Fibroblast of lung (primary cell): ENCODE measurements around the gene RIPOR2. TPM values are rescaled to one million over a fixed set of nuclear protein-coding genes. Genes with fewer than 3 reads are reported as not detected.
A peak's percentile ranks its signal among the peaks of the same experiment; 100 is the strongest.

Source experiments
- DNase-seq, 2 donors: peaks; one replicate each; pipeline versions ENCODE4 v3.0.0 to v3.0.0-alpha.2; 2010; ENCODE audit warnings: low read depth in 2 of 2
- H2AFZ ChIP-seq: 2 replicates; pipeline ENCODE4 v1.5.1; 2012; ENCODE audit warnings: low read length, control low read depth, inconsistent platforms
- H3K27ac ChIP-seq: 2 replicates; pipeline ENCODE4 v1.5.1; 2011; ENCODE audit warnings: low read length, control low read depth; ENCODE audit not compliant: insufficient read depth
- H3K27me3 ChIP-seq: 2 replicates; pipeline ENCODE4 v1.5.1; 2011; ENCODE audit warnings: mild to moderate bottlenecking, low read length; ENCODE audit not compliant: control insufficient read depth, insufficient read depth
- H3K36me3 ChIP-seq: 2 replicates; pipeline ENCODE4 v1.5.1; 2011; ENCODE audit warnings: low read length; ENCODE audit not compliant: control insufficient read depth, insufficient read depth
- H3K4me1 ChIP-seq: 2 replicates; pipeline ENCODE4 v1.5.1; 2011; ENCODE audit warnings: low read length; ENCODE audit not compliant: control insufficient read depth, insufficient read depth; ENCODE audit errors: extremely low read depth
- H3K4me2 ChIP-seq: 2 replicates; pipeline ENCODE4 v1.5.1; 2011; ENCODE audit warnings: low read length, control low read depth; ENCODE audit not compliant: insufficient read depth; ENCODE audit errors: extremely low read depth
- H3K4me3 ChIP-seq, 4 experiments: fragments of 200-600 bp in 1 of 4; sonication (generic) in 1 of 4; replicated peaks in 1 of 4; 2 replicates each; pipeline ENCODE4 v1.5.1; 2011 to 2016; ENCODE audit warnings: low read length in 4 of 4, low read depth in 3 of 4, mild to moderate bottlenecking in 3 of 4, control low read depth in 2 of 4, inconsistent platforms in 1 of 4, mixed read lengths in 1 of 4; ENCODE audit not compliant: insufficient read depth in 1 of 4; ENCODE audit errors: control extremely low read depth in 1 of 4
- H3K79me2 ChIP-seq: 2 replicates; pipeline ENCODE4 v1.5.1; 2012; ENCODE audit warnings: mild to moderate bottlenecking, low read length, inconsistent platforms; ENCODE audit not compliant: control insufficient read depth, insufficient read depth
- H3K9ac ChIP-seq: 2 replicates; pipeline ENCODE4 v1.5.1; 2011; ENCODE audit warnings: mild to moderate bottlenecking, low read length, control low read depth; ENCODE audit not compliant: insufficient read depth
- H3K9me3 ChIP-seq: 2 replicates; pipeline ENCODE4 v1.5.1; 2012; ENCODE audit warnings: low read depth, low read length; ENCODE audit not compliant: control insufficient read depth, insufficient read depth
- H4K20me1 ChIP-seq: 2 replicates; pipeline ENCODE4 v1.5.1; 2011; ENCODE audit warnings: low read length; ENCODE audit not compliant: control insufficient read depth, insufficient read depth; ENCODE audit errors: extremely low read depth
- EZH2 ChIP-seq: IDR thresholded peaks from 2 replicates; pipeline ENCODE4 v1.5.1; 2012; ENCODE audit warnings: low read length, control low read depth, mild to moderate bottlenecking; ENCODE audit errors: missing control alignments
- polyA plus RNA-seq, 2 donors: library from polyadenylated mRNA; depleted of rRNA in 1 of 2; stranded (reverse) in 1 of 2; unstranded in 1 of 2; fragments of >200 nt; gene quantifications; 2 replicates each; pipeline ENCODE4 v1.2.1, GENCODE V29; 2011 to 2012; ENCODE audit warnings: missing spikeins in 1 of 2
- total RNA-seq: library from RNA; depleted of rRNA; stranded (reverse); fragments of >200 nt; gene quantifications from 2 replicates; pipeline ENCODE4 v1.2.1, GENCODE V29; 2014
- TF ChIP-seq, protein P1 (sequence below), 2 donors: IDR thresholded peaks in 1 of 2; conservative IDR thresholded peaks in 1 of 2; 1 replicate in 1 of 2; 2 replicates in 1 of 2; pipeline ENCODE4 v1.5.1; 2011 to 2012; ENCODE audit warnings: low read length in 2 of 2, control low read depth in 1 of 2, inconsistent platforms in 1 of 2, low read depth in 1 of 2, mild to moderate bottlenecking in 1 of 2

Gene RIPOR2
- total and polyA plus RNA-seq, 2 donors (not counting 1 experiment from before 2014, with no cell fraction given): 3.5 to 3.6 TPM

DNA sequence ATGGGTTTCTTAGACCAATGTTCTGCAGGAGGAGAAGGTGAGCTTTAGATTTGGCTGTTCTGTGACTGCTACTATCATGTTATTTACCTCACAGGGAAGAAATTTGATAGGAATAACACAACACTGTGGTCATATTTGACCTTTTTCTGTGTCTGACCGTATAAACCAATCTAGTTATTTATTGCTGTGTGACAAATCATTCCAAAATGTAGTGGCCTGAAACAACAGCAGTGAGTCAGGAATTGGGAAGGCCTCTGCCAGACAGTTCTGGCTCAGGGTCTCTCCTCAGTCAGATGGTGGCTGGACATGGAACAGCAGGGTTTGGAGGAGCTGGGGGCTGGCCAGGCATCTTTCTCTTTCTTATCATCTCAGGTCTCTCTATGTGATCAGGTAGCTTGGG lies 33.0 kb downstream of the RIPOR2 start:
- Histone ChIP-seq H2AFZ (no peak overlapping the region), H3K4me2 (peak overlapping the region; percentile 68), H3K9ac (no peak overlapping the region), H3K4me3 (no peak overlapping the region), H3K36me3 (no peaks in the 10 kb centered on the region), H3K27me3 (no peaks in the 10 kb centered on the region), H3K79me2 (no peaks in the 10 kb centered on the region), H3K27ac (no peak overlapping the region), H3K9me3 (no peaks in the 10 kb centered on the region), H3K4me1 (peaks cover 6% of the 10 kb centered on the region), H4K20me1 (no peaks in the 10 kb centered on the region)
- DNase-seq: peak; percentile 69 to 91
- TF ChIP-seq, protein P1, sequence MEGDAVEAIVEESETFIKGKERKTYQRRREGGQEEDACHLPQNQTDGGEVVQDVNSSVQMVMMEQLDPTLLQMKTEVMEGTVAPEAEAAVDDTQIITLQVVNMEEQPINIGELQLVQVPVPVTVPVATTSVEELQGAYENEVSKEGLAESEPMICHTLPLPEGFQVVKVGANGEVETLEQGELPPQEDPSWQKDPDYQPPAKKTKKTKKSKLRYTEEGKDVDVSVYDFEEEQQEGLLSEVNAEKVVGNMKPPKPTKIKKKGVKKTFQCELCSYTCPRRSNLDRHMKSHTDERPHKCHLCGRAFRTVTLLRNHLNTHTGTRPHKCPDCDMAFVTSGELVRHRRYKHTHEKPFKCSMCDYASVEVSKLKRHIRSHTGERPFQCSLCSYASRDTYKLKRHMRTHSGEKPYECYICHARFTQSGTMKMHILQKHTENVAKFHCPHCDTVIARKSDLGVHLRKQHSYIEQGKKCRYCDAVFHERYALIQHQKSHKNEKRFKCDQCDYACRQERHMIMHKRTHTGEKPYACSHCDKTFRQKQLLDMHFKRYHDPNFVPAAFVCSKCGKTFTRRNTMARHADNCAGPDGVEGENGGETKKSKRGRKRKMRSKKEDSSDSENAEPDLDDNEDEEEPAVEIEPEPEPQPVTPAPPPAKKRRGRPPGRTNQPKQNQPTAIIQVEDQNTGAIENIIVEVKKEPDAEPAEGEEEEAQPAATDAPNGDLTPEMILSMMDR (conservative IDR thresholded peaks at IDR 0.05 in 1 of 2, IDR thresholded peaks at IDR 0.05 in 1 of 2; ENCODE audit: low read depth in 1 of 2, low read length in 2 of 2): no peak
- no peak for TF ChIP-seq EZH2

DNA sequence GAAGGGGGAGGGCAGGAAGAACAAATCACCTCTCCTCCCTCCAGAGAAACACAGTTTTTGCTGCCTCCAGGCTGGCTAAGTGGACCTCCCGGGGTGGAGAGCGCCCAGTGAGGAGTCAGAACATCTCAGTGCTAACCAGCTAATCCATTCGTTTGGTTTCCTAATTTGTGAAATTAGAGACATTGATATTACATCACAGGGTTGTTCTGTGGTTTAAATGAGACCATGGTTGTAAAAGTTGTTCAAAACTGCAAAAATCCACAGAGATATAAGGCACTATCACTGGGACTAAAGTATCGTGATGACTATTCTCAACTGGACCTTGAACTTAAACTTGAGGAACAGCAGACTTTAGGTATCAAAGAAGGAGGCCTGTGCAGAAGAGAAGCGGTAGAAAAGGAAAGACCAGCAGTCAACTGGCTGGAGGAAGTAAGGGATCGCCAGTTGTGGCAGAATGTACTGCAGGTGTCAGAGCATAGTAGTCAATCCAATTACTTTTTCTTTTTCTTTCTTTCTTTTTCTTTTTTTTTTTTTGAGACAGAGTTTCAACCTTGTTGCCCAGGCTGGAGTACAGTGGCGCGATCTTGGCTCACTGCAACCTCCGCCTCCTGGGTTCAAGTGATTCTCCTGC lies 33.9 kb downstream of the RIPOR2 start:
- Histone ChIP-seq H3K27ac (no peak overlapping the region), H3K79me2 (no peaks in the 10 kb centered on the region), H3K27me3 (no peaks in the 10 kb centered on the region), H3K4me2 (no peak overlapping the region), H3K4me3 (no peak overlapping the region), H3K9ac (no peak overlapping the region), H3K4me1 (peaks cover 6% of the 10 kb centered on the region), H3K36me3 (no peaks in the 10 kb centered on the region), H3K9me3 (no peaks in the 10 kb centered on the region), H4K20me1 (no peaks in the 10 kb centered on the region), H2AFZ (no peak overlapping the region)
- TF ChIP-seq EZH2: no peak
- TF ChIP-seq, protein P1 (conservative IDR thresholded peaks at IDR 0.05 in 1 of 2, IDR thresholded peaks at IDR 0.05 in 1 of 2; ENCODE audit: low read depth in 1 of 2, low read length in 2 of 2): no peak
- no peak for DNase-seq

DNA sequence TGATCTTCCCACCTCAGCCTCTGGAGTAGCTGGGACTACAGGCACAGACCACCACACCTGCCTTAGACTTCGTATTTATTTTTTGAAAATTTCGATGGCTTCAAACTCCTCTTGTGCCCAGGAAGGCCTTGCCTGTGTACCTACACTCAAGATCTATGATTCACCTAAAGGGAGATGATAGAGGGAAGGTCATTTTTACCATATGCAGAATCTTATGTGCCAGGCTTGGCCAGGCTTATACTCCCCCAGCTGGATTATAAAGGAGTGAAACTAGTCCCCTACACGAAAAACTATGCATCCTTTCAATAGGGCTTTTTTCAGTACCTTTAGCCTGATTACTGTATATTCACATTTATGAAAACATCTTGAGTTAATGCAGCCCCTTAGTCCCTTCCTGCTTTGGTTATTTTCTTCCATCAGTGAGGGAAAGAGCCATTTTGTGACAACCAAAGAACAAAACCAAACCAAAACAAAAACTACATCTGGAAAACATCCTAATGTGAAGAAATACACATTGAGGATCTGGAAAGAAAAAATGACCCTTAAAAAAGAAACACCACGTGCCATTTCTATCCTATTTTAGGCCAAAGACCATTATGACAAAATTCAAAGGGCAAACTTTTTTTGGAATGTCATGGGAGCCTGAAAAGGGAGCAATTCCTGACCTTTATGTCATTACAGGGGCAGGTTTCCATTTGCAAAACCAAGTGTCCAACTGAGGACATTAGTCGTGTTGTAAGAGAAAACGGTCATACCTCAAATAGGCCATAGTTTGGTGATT lies 34.7 kb downstream of the RIPOR2 start:
- H3K4me3 ChIP-seq: no peak overlapping the region
- no peak overlapping the region for H3K9ac ChIP-seq
- H3K36me3 ChIP-seq: no peaks in the 10 kb centered on the region
- H3K27me3 ChIP-seq: no peaks in the 10 kb centered on the region
- TF ChIP-seq EZH2: no peak
- TF ChIP-seq, protein P1 (conservative IDR thresholded peaks at IDR 0.05 in 1 of 2, IDR thresholded peaks at IDR 0.05 in 1 of 2; ENCODE audit: low read depth in 1 of 2, low read length in 2 of 2): no peak
- H3K9me3 ChIP-seq: no peaks in the 10 kb centered on the region
- no peak overlapping the region for H2AFZ ChIP-seq
- H3K4me1 ChIP-seq: peaks cover 6% of the 10 kb centered on the region
- H4K20me1 ChIP-seq: no peaks in the 10 kb centered on the region
- no peak for DNase-seq
- no peak overlapping the region for H3K27ac ChIP-seq
- no peaks in the 10 kb centered on the region for H3K79me2 ChIP-seq
- H3K4me2 ChIP-seq: no peak overlapping the region
